Upper lobe of left lung (tissue), 6 donors: ENCODE measurements around the gene FGF3. TPM values are rescaled to one million over a fixed set of nuclear protein-coding genes. Genes with fewer than 3 reads are reported as not detected.

Source experiments
- ATAC-seq, 2 donors: fragments of 200-7000 bp; cut with Tn5 transposase; one replicate each; pipeline ENCODE4 v1.9.1; 2022; ENCODE audit warnings: mild to moderate bottlenecking in 2 of 2, moderate library complexity in 2 of 2; ENCODE audit not compliant: low FRiP score in 2 of 2
- DNase-seq, 2 donors: peaks; one replicate each; pipeline ENCODE4 v3.0.0-alpha.2; 2019 to 2020
- H3K27ac ChIP-seq, 4 donors: fragments of 200-600 bp; sonication (generic); one replicate each; pipeline ENCODE4 v1.5.1; 2016 to 2019
- H3K27me3 ChIP-seq, 4 donors: fragments of 200-600 bp; sonication (generic); one replicate each; pipeline ENCODE4 v1.5.1; 2017 to 2019
- H3K36me3 ChIP-seq, 4 donors: fragments of 200-600 bp; sonication (generic); one replicate each; pipeline ENCODE4 v1.5.1; 2016 to 2019
- H3K4me1 ChIP-seq, 4 donors: fragments of 200-600 bp; sonication (generic); one replicate each; pipeline ENCODE4 v1.5.1; 2018 to 2019
- H3K4me3 ChIP-seq, 4 donors: fragments of 200-600 bp; sonication (generic); one replicate each; pipeline ENCODE4 v1.5.1; 2017 to 2019; ENCODE audit warnings: mild to moderate bottlenecking in 2 of 4, moderate library complexity in 1 of 4
- H3K9me3 ChIP-seq, 4 donors: fragments of 200-600 bp; sonication (generic); one replicate each; pipeline ENCODE4 v1.5.1; 2018 to 2019
- CTCF ChIP-seq, 6 experiments: fragments of 450-650 bp in 4 of 6; fragments of 200-600 bp in 2 of 6; sonication (generic) in 2 of 6; IDR thresholded peaks; one replicate each; pipeline ENCODE4 v1.5.1; 2016 to 2019; ENCODE audit warnings: antibody characterized with exemption in 6 of 6
- EP300 ChIP-seq, 4 donors: sonication (generic); formaldehyde crosslinking; IDR thresholded peaks; one replicate each; pipeline ENCODE4 v1.5.1; 2017; ENCODE audit warnings: antibody characterized with exemption in 4 of 4, control low read depth in 2 of 4
- POLR2A ChIP-seq, 4 donors: fragments of 450-650 bp; IDR thresholded peaks; one replicate each; pipeline ENCODE4 v1.5.1; 2016 to 2017; ENCODE audit warnings: antibody characterized with exemption in 4 of 4, mild to moderate bottlenecking in 2 of 4
- POLR2AphosphoS5 ChIP-seq, 2 donors: sonication (generic); formaldehyde crosslinking; IDR thresholded peaks; one replicate each; pipeline ENCODE4 v1.5.1; 2017; ENCODE audit warnings: antibody characterized with exemption in 2 of 2
- WGBS, 2 donors: methylation state at CpG; one replicate each; pipeline ENCODE4 v1.1.5; 2017 to 2018; 5-methylcytosine and 5-hydroxymethylcytosine counted together
- total RNA-seq, 6 donors: library from RNA; depleted of rRNA in 4 of 6; stranded (reverse); fragments of >200 nt in 4 of 6; gene quantifications; one replicate each; pipeline versions ENCODE4 v1.1.0 to v1.2.1, GENCODE V29; 2016 to 2021
- donor health status: DM: no; HTN: no; CAD: no; lungs with moderate emphysema.
- donor health status: DM: no; HTN: yes; CAD: no; lungs with severe emphysema.

The FGF3 gene
- total RNA-seq, 6 donors from 2014 or later, result not detected

- no peak for DNase-seq
- H3K4me1 ChIP-seq, result no peaks in the 10 kb centered on the region
- no peak overlapping the region for H3K27ac ChIP-seq
- TF ChIP-seq EP300 (IDR thresholded peaks at IDR 0.05), result no peak
- no peak for TF ChIP-seq CTCF (IDR thresholded peaks at IDR 0.05)
- TF ChIP-seq POLR2AphosphoS5 (IDR thresholded peaks at IDR 0.05), result no peak
- TF ChIP-seq POLR2A (IDR thresholded peaks at IDR 0.05), result no peak
- H3K36me3 ChIP-seq, result no peaks in the 10 kb centered on the region
- H3K4me3 ChIP-seq, result no peak overlapping the region
- 92 to 93% methylated on average over 6 of the region's 6 CpGs for WGBS, 2 donors
- ATAC-seq, result no peak
- no peaks in the 10 kb centered on the region for H3K27me3 ChIP-seq
- H3K9me3 ChIP-seq, result no peaks in the 10 kb centered on the region
These were observed 25.2 kb upstream of the FGF3 start for GRCh38 chr11:69844396-69844795.

GRCh38 chr11:69843529-69843921 lies 24.3 kb upstream of the FGF3 start:
- 36 to 57% methylated on average over 1 of the region's 1 CpG for WGBS, 2 donors

GRCh38 chr11:69842746-69843528 lies 23.7 kb upstream of the FGF3 start:
- TF ChIP-seq POLR2A (IDR thresholded peaks at IDR 0.05) (no peak), EP300 (IDR thresholded peaks at IDR 0.05) (no peak), CTCF (IDR thresholded peaks at IDR 0.05) (no peak), POLR2AphosphoS5 (IDR thresholded peaks at IDR 0.05) (no peak)
- H3K27ac ChIP-seq, result no peak overlapping the region
- H3K9me3 ChIP-seq, result no peaks in the 10 kb centered on the region
- H3K36me3 ChIP-seq, result no peaks in the 10 kb centered on the region
- H3K4me1 ChIP-seq, result no peaks in the 10 kb centered on the region
- DNase-seq (no peak), ATAC-seq (no peak)
- 44 to 67% methylated on average over 7 of the region's 7 CpGs for WGBS, 2 donors
- H3K4me3 ChIP-seq, result no peak overlapping the region
- H3K27me3 ChIP-seq, result no peaks in the 10 kb centered on the region

More at GRCh38 chr11:69843529-69843921, 24.3 kb upstream of the FGF3 start:
- no peak overlapping the region for H3K27ac ChIP-seq
- H3K4me3 ChIP-seq, result no peak overlapping the region
- ATAC-seq (no peak), DNase-seq (no peak)
- H3K36me3 ChIP-seq, result no peaks in the 10 kb centered on the region
- no peaks in the 10 kb centered on the region for H3K27me3 ChIP-seq
- H3K9me3 ChIP-seq, result no peaks in the 10 kb centered on the region
- TF ChIP-seq POLR2A (IDR thresholded peaks at IDR 0.05), result no peak
- TF ChIP-seq EP300 (IDR thresholded peaks at IDR 0.05), result no peak
- no peak for TF ChIP-seq POLR2AphosphoS5 (IDR thresholded peaks at IDR 0.05)
- TF ChIP-seq CTCF (IDR thresholded peaks at IDR 0.05), result no peak
- no peaks in the 10 kb centered on the region for H3K4me1 ChIP-seq

GRCh38 chr11:69841859-69842698 lies 22.9 kb upstream of the FGF3 start:
- no peak for DNase-seq
- TF ChIP-seq POLR2AphosphoS5 (IDR thresholded peaks at IDR 0.05) (no peak), EP300 (IDR thresholded peaks at IDR 0.05) (no peak), CTCF (IDR thresholded peaks at IDR 0.05) (peak in 1 of 6 experiments; percentile 23), POLR2A (IDR thresholded peaks at IDR 0.05) (no peak)
- Histone ChIP-seq H3K4me3 (no peak overlapping the region), H3K27me3 (no peaks in the 10 kb centered on the region), H3K4me1 (no peaks in the 10 kb centered on the region), H3K36me3 (no peaks in the 10 kb centered on the region), H3K9me3 (no peaks in the 10 kb centered on the region), H3K27ac (no peak overlapping the region)
- ATAC-seq, result no peak
- 57 to 62% methylated on average over 6 to 13 of the region's 13 CpGs for WGBS, 2 donors
